Esophagus muscularis mucosa (tissue), 4 donors: ENCODE results near the gene DUSP28. TPM values are rescaled to one million over a fixed set of nuclear protein-coding genes. Genes with fewer than 3 reads are reported as not detected.

Experiments used
- DNase-seq: peaks from one replicate; pipeline ENCODE4 v3.0.0-alpha.2; 2017; ENCODE audit errors: extremely low spot score
- H3K27ac ChIP-seq, 4 donors: fragments of 200-600 bp; sonication (generic); replicated peaks in 1 of 4; 1 replicate in 3 of 4; 2 replicates in 1 of 4; pipeline ENCODE4 v1.5.1; 2016 to 2019; ENCODE audit warnings: mild to moderate bottlenecking in 1 of 4
- H3K27me3 ChIP-seq, 4 donors: fragments of 200-600 bp; sonication (generic); one replicate each; pipeline versions ENCODE4 v1.5.1 to v1.6.0; 2016 to 2019
- H3K36me3 ChIP-seq, 4 donors: fragments of 200-600 bp; sonication (generic); one replicate each; pipeline ENCODE4 v1.5.1; 2016 to 2019
- H3K4me1 ChIP-seq, 4 donors: fragments of 200-600 bp; sonication (generic); one replicate each; pipeline ENCODE4 v1.5.1; 2016 to 2019
- H3K4me3 ChIP-seq, 4 donors: fragments of 200-600 bp; sonication (generic); 1 replicate in 2 of 4; 2 replicates in 2 of 4; pipeline ENCODE4 v1.5.1; 2016 to 2019; ENCODE audit warnings: mild to moderate bottlenecking in 4 of 4, moderate library complexity in 1 of 4
- H3K9me3 ChIP-seq, 4 donors: fragments of 200-600 bp; sonication (generic); 1 replicate in 3 of 4; 2 replicates in 1 of 4; pipeline ENCODE4 v1.5.1; 2016 to 2019
- CTCF ChIP-seq, 3 experiments: fragments of 200-600 bp in 2 of 3; fragments of 450-650 bp in 1 of 3; sonication (generic) in 2 of 3; IDR thresholded peaks; one replicate each; pipeline ENCODE4 v1.5.1; 2017 to 2019; ENCODE audit warnings: antibody characterized with exemption in 3 of 3, mild to moderate bottlenecking in 2 of 3, moderate library complexity in 1 of 3
- EP300 ChIP-seq: sonication (generic); formaldehyde crosslinking; IDR thresholded peaks from one replicate; pipeline ENCODE4 v1.6.1; 2017; ENCODE audit warnings: antibody characterized with exemption
- POLR2A ChIP-seq: fragments of 450-650 bp; IDR thresholded peaks from one replicate; pipeline ENCODE4 v1.6.1; 2017; ENCODE audit warnings: antibody characterized with exemption, moderate library complexity, mild to moderate bottlenecking, low read depth
- POLR2AphosphoS5 ChIP-seq, 2 donors: sonication (generic); formaldehyde crosslinking; IDR thresholded peaks; one replicate each; pipeline ENCODE4 v1.6.1; 2017; ENCODE audit warnings: antibody characterized with exemption in 2 of 2
- WGBS: methylation state at CpG from one replicate; pipeline ENCODE4 v1.1.5; 2018; 5-methylcytosine and 5-hydroxymethylcytosine counted together
- intact Hi-C: fragments of 100-400 bp; cut with DNase I; formaldehyde crosslinking; loops from one replicate; pipeline ENCODE4 v1.15.1; 2023
- total RNA-seq, 4 donors: library from RNA; depleted of rRNA; stranded (reverse); fragments of >200 nt; gene quantifications; one replicate each; pipeline versions ENCODE4 v1.1.0 to v1.2.1, GENCODE V29; 2016

The DUSP28 gene
- total RNA-seq, 4 donors from 2014 or later: 3.8 to 7.3 (median 4.8) TPM

GRCh38 chr2:240601831-240602160 lies 41.6 kb downstream of the DUSP28 start:
- TF ChIP-seq POLR2AphosphoS5 (IDR thresholded peaks at IDR 0.05): no peak
- no peak for TF ChIP-seq POLR2A
- H3K4me1 ChIP-seq: peaks cover 2 to 12% (median 8%) of the 10 kb centered on the region in 4 donors
- no peak for DNase-seq
- no peak overlapping the region for H3K4me3 ChIP-seq
- H3K9me3 ChIP-seq: no peaks in the 10 kb centered on the region
- 91% methylated on average over 6 of the region's 11 CpGs for WGBS
- H3K27me3 ChIP-seq: no peaks in the 10 kb centered on the region
- no peak overlapping the region for H3K27ac ChIP-seq
- H3K36me3 ChIP-seq: peaks cover 16 to 47% (median 37%) of the 10 kb centered on the region in 4 donors
- intact Hi-C loops: no loop called here

GRCh38 chr2:240602266-240603050 lies 42.3 kb downstream of the DUSP28 start:
- intact Hi-C loops: no loop called here
- TF ChIP-seq EP300: no peak
- TF ChIP-seq CTCF (IDR thresholded peaks at IDR 0.05): no peak
- no peak for TF ChIP-seq POLR2AphosphoS5 (IDR thresholded peaks at IDR 0.05)
- no peaks in the 10 kb centered on the region for H3K27me3 ChIP-seq
- WGBS: 91% methylated on average over 28 of the region's 32 CpGs
- H3K36me3 ChIP-seq: peaks cover 16 to 40% (median 32%) of the 10 kb centered on the region in 4 donors
- H3K27ac ChIP-seq: no peak overlapping the region
- no peaks in the 10 kb centered on the region for H3K9me3 ChIP-seq
- peaks cover 0 to 8% (median 6%) of the 10 kb centered on the region in 4 donors for H3K4me1 ChIP-seq
- DNase-seq: no peak
- H3K4me3 ChIP-seq: no peak overlapping the region

- intact Hi-C loops: no loop called here
- TF ChIP-seq POLR2AphosphoS5 (IDR thresholded peaks at IDR 0.05) (no peak), CTCF (IDR thresholded peaks at IDR 0.05) (no peak), EP300 (no peak), POLR2A (no peak)
- Histone ChIP-seq H3K4me1 (peaks cover 0 to 8% (median 6%) of the 10 kb centered on the region in 4 donors), H3K4me3 (no peak overlapping the region), H3K27ac (no peak overlapping the region), H3K27me3 (no peaks in the 10 kb centered on the region), H3K36me3 (peaks cover 8 to 32% (median 24%) of the 10 kb centered on the region in 4 donors), H3K9me3 (no peaks in the 10 kb centered on the region)
- WGBS: 89% methylated on average over 13 of the region's 22 CpGs
- no peak for DNase-seq
These were observed 43.1 kb downstream of the DUSP28 start for GRCh38 chr2:240603081-240603835.

GRCh38 chr2:240603846-240604245 lies 43.7 kb downstream of the DUSP28 start:
- H3K9me3 ChIP-seq: no peaks in the 10 kb centered on the region
- WGBS: 83% methylated on average over 7 of the region's 10 CpGs
- intact Hi-C loops: no loop called here
- H3K4me1 ChIP-seq: peaks cover 0 to 8% (median 6%) of the 10 kb centered on the region in 4 donors
- H3K4me3 ChIP-seq: no peak overlapping the region
- DNase-seq: no peak
- H3K27me3 ChIP-seq: no peaks in the 10 kb centered on the region
- TF ChIP-seq EP300 (no peak), POLR2AphosphoS5 (IDR thresholded peaks at IDR 0.05) (no peak), CTCF (IDR thresholded peaks at IDR 0.05) (no peak), POLR2A (no peak)
- peaks cover 2 to 26% (median 18%) of the 10 kb centered on the region in 4 donors for H3K36me3 ChIP-seq
- H3K27ac ChIP-seq: no peak overlapping the region

- Histone ChIP-seq H3K4me3 (no peak overlapping the region), H3K36me3 (peaks cover 0 to 21% (median 12%) of the 10 kb centered on the region in 4 donors), H3K4me1 (peaks cover 0 to 8% (median 6%) of the 10 kb centered on the region in 4 donors), H3K27ac (no peak overlapping the region), H3K27me3 (no peaks in the 10 kb centered on the region), H3K9me3 (no peaks in the 10 kb centered on the region)
- WGBS: 43% methylated on average over 9 of the region's 11 CpGs
- TF ChIP-seq CTCF (IDR thresholded peaks at IDR 0.05): peak; percentile 26 to 63 (median 40)
- TF ChIP-seq EP300: no peak
- intact Hi-C loops: no loop called here
- DNase-seq: no peak
These were observed 44.3 kb downstream of the DUSP28 start for GRCh38 chr2:240604291-240604938.
